Erythroblast (primary cell): ENCODE measurements around the gene ZNF516.

Experiments used
- GATA1 ChIP-seq: IDR thresholded peaks from 2 replicates; pipeline ENCODE4 v1.6.1; 2011; ENCODE audit warnings: low read depth, mild to moderate bottlenecking, control low read depth, low read length, moderate library complexity
- POLR2A ChIP-seq: IDR thresholded peaks from 2 replicates; pipeline ENCODE4 v1.6.1; 2011; ENCODE audit warnings: mild to moderate bottlenecking, low read length

DNA sequence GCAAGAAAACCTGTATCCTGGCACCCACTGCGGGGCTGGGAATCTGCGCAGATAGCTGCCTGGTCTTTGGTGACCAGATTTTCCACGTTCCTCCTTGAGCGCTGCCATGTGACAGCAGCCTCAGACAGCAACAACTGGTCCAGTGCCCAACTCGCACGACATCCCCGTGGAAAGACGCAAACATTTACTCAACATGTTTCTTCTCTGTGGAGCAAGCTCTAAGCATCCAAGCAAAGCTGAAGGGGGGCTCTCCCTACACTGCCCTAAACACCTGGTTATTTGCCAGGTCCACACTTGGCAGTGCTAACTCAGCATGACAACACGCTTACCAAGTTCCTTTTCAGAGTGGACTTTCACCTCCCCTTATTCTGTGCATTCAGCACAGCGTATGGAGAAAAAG lies 11.3 kb downstream of the ZNF516 start:
- no peak for TF ChIP-seq POLR2A
- no peak for TF ChIP-seq GATA1
